ENCODE measurements around the gene CIAO1.

GRCh38 chr2:96320728-96321622, 55.0 kb downstream of the CIAO1 start:
- TF ChIP-seq CTCF (IDR thresholded peaks at IDR 0.05; ENCODE audit: poor library complexity) = no peak
- peak; percentile 81 for TF ChIP-seq EZH2 (IDR thresholded peaks at IDR 0.05; ENCODE audit: borderline replicate concordance)
- TF ChIP-seq EZH2phosphoT487 (IDR thresholded peaks at IDR 0.05; ENCODE audit: low read depth, severe bottlenecking, unreplicated experiment) = no peak
